Measurements from ENCODE around the gene ARHGAP15.

The ARHGAP15 gene

GRCh38 chr2:143382573-143382972, 253.4 kb downstream of the ARHGAP15 start:
- FAIRE-seq: no peak
- no peak for DNase-seq (ENCODE audit: insufficient read length, low spot score)

GRCh38 chr2:143383016-143383415, 253.8 kb downstream of the ARHGAP15 start:
- no peak for FAIRE-seq
- no peak for DNase-seq (ENCODE audit: insufficient read length, low spot score)

- DNase-seq (ENCODE audit: insufficient read length, low spot score): no peak
- no peak for FAIRE-seq
Observed at GRCh38 chr2:143384111-143384510, 254.9 kb downstream of the ARHGAP15 start.

- FAIRE-seq (no peak), DNase-seq (ENCODE audit: insufficient read length, low spot score) (no peak)
Observed at GRCh38 chr2:143390171-143390570, 261.0 kb downstream of the ARHGAP15 start.

- FAIRE-seq (no peak), DNase-seq (ENCODE audit: insufficient read length, low spot score) (no peak)
Observed at GRCh38 chr2:143392358-143392757, 263.1 kb downstream of the ARHGAP15 start.

DNA sequence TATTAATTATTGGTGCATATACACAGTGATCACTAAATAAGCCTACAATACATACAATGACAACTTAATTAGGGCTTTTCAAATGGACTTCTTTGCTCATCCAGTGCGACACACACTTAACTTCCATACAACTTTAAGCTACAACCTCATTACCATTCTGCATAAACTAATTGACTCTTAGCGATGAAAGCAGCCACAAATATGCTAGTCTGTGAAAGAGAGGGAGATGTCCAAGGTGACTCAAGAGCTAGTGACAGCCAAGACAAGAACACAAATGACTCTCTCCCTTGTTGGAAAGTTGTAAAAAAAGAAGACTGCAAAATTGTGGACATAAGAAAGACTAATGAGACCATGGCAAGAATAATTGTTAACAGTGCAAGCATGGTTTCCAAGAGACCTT, 264.8 kb downstream of the ARHGAP15 start:
- DNase-seq (ENCODE audit: insufficient read length, low spot score) (no peak), FAIRE-seq (no peak)

GRCh38 chr2:143397884-143398614, 268.8 kb downstream of the ARHGAP15 start:
- peak; percentile 21 for DNase-seq (ENCODE audit: insufficient read length, low spot score)

GRCh38 chr2:143398781-143399180, 269.6 kb downstream of the ARHGAP15 start:
- DNase-seq (ENCODE audit: insufficient read length, low spot score) (no peak), FAIRE-seq (no peak)

More at GRCh38 chr2:143397884-143398614, 268.8 kb downstream of the ARHGAP15 start:
- FAIRE-seq: no peak

- FAIRE-seq (no peak), DNase-seq (ENCODE audit: insufficient read length, low spot score) (no peak)
Observed at GRCh38 chr2:143399631-143400069, 270.4 kb downstream of the ARHGAP15 start.

GRCh38 chr2:143401861-143402260, 272.6 kb downstream of the ARHGAP15 start:
- FAIRE-seq (no peak), DNase-seq (ENCODE audit: insufficient read length, low spot score) (no peak)

- DNase-seq (ENCODE audit: insufficient read length, low spot score) (no peak), FAIRE-seq (no peak)
Observed at GRCh38 chr2:143402451-143402850, 273.2 kb downstream of the ARHGAP15 start.

- FAIRE-seq (no peak), DNase-seq (ENCODE audit: insufficient read length, low spot score) (no peak)
Observed at GRCh38 chr2:143410082-143410897, 281.1 kb downstream of the ARHGAP15 start.

- DNase-seq (ENCODE audit: insufficient read length, low spot score): no peak
Observed at GRCh38 chr2:143415571-143415970, 286.4 kb downstream of the ARHGAP15 start.

DNA sequence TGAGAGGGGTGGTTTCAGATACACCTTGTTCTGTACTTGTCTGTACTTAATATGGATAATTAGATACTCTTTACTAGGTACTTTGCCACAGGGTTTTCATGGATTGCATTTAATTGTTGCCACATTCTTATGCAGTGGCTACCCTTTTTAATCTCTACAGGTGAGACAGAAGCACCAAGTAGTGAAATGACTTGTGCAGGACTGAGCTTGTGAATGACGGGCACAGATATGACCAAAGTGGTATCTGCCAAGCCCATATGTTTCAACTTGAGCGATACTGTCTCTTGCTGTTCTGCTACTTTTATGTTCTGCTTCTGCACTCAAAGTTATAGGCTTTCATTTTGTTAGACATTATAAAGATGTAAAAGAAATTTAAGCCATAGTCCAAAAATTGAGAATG, 288.2 kb downstream of the ARHGAP15 start:
- FAIRE-seq: no peak
- no peak for DNase-seq (ENCODE audit: insufficient read length, low spot score)

More at GRCh38 chr2:143415571-143415970, 286.4 kb downstream of the ARHGAP15 start:
- no peak for FAIRE-seq

DNA sequence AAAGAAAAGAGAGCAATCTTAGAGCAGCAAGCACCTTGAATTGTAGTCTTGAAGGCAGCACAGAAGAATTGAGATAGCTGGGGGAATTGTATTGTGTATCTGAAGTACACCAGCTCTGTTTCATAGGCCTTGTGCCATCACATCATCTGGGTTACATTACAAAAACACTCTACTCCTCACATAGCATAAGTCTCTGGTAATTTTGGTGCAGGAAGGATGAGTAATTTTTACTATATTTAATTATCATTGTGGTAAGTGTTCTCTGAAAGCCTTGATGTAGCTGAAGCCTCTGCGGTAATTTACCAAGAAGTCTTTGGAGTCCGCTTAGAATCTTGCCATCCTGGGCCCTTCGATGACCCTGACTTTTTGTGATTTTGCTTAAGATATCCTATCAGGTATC, 291.1 kb downstream of the ARHGAP15 start:
- no peak for DNase-seq (ENCODE audit: insufficient read length, low spot score)
- no peak for FAIRE-seq

GRCh38 chr2:143422681-143423080, 293.5 kb downstream of the ARHGAP15 start:
- no peak for FAIRE-seq

DNA sequence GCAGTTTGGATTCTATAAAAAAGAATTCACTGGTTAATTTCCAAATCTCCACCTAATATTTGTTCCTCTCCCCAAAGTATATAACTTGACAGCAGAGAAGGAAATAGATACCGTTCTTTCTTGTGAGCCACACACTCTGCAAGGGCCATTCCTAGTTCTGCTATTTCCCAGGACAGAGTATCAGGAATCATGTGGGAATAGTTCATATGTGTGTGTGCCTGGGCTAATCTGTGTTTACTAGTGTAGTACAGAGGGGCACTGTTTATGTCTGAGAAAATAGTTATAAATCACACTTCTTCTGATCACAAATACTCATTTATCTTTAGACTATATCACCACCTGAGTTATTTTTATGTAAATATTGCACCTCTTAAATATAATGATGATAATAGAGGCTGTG, 296.7 kb downstream of the ARHGAP15 start:
- FAIRE-seq: no peak
- DNase-seq (ENCODE audit: insufficient read length, low spot score): no peak

More at GRCh38 chr2:143422681-143423080, 293.5 kb downstream of the ARHGAP15 start:
- no peak for DNase-seq (ENCODE audit: insufficient read length, low spot score)

DNA sequence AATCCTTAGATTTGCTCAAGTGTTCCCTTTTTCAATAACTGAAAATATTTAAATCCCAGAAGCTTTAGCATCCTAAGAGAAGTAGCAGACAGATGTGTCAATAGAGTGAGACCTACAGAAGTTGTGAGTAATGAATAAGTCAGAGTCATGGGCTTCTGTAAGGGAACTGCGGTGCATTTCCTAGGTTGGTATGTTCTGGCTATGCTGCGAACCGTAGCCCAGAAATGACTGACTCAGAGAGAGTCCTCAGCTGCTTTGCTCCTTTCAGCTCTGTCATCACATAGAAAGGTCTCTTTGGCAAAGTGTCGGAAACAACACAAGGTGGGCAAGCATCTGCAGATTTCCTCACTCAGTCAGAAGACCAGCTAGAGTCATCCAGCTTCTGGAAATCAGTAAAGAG, 297.1 kb downstream of the ARHGAP15 start:
- FAIRE-seq: no peak
- no peak for DNase-seq (ENCODE audit: insufficient read length, low spot score)

GRCh38 chr2:143428700-143429099, 299.5 kb downstream of the ARHGAP15 start:
- no peak for DNase-seq (ENCODE audit: insufficient read length, low spot score)
- no peak for FAIRE-seq

DNA sequence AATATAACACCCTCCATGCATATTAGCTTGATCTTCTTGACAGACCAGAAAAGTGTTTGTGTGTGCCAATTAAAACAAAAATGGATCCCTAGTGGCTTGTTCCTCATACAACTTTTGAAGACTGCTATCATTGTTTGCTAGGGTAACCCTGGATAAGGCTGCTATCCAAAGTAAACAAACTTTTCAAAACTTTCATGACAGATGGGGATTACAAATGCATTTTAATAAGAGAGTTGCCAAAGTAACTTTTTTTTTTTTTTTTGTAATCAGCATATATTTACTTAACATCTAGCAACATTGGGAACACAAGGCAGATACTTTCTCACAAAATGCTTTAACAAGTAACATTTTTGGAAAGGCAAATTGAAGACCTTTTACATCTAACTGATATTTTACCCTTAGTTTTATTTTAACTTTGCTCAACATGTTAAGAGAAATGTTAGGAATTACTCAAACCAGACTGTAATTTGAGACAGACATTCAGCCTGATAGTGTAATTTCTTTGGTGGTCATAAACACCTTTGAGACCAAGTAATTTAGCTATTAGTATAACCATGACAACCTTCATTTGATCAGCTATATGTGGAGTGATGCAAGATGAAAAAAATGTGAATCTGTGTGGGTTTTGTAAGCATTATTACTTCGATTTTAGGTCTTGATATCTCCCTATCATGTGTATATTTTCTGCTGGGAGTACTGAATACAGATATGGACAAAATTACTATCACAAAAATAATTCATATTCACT, 300.9 kb downstream of the ARHGAP15 start:
- FAIRE-seq (no peak), DNase-seq (ENCODE audit: insufficient read length, low spot score) (no peak)

- DNase-seq (ENCODE audit: insufficient read length, low spot score): no peak
- no peak for FAIRE-seq
Observed at GRCh38 chr2:143431316-143431715, 302.1 kb downstream of the ARHGAP15 start.
